Measurements from ENCODE around the gene STIL.

- TF ChIP-seq CTCF (IDR thresholded peaks at IDR 0.05; ENCODE audit: low read length), result no peak
- TF ChIP-seq EZH2 (IDR thresholded peaks at IDR 0.05; ENCODE audit: borderline replicate concordance, low read length), result no peak
These were observed 101.2 kb downstream of the STIL start for GRCh38 chr1:47212636-47213229.

Measured in OCI-LY1 (cell line).